CD1c-positive myeloid dendritic cell (primary cell): ENCODE measurements around the gene ZNF567.
"Not testable (repeated sequence)": the region's sequence is repeated elsewhere in the genome, so short reads cannot be mapped to it uniquely, and the experiment has no call there.

ENCODE experiments used
- DNase-seq: peaks from one replicate; pipeline ENCODE4 v3.0.0-alpha.2; 2016; ENCODE audit errors: extremely low spot score

The ZNF567 gene

DNA sequence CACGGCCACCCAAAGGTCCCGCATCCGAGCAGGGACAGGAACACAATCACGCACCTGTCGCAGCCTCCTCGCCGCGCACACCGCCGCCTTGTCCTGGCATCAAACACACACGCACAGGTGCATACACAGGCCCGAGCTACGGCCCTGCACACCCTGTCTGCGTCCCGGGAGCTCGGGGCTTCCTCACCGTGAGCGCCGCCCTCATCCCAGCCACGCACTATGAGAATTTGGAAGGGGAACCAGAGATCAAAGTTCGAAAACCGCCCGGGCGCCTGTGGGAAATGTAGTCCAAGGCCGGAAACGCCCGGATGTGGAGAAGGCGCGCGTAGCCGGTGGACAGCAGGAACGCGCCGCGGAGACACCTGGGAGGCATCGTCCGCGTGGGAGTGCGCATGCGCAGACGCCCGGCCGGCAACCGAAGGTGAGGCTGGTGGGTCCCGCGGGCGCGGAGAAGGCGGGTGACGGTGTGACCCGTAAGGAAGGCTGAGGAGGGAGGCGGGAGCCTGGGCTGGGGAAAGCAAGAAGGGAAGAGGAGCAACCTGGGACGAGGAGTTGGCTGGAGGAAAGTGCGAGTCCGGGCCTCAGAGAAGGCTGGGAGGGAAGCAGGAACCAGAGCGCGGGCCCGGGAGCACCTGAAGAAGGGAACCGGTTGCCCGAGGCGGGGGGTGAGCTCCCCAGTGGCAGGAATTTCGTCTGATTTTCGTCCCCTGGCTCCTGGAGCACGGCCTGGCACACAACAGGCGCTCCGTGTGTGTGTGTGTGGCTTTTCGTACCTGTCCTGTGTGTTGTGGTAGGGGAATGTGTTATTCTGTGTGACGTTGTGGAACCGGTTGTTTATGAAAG is at the start of gene ZNF567:
TSS of gene ZNF567 (plus strand) at position 399 of the 843 bp plus-strand sequence. CDS start 7,256 bp downstream, outside the sequence.
- DNase-seq: peak; percentile 98

DNA sequence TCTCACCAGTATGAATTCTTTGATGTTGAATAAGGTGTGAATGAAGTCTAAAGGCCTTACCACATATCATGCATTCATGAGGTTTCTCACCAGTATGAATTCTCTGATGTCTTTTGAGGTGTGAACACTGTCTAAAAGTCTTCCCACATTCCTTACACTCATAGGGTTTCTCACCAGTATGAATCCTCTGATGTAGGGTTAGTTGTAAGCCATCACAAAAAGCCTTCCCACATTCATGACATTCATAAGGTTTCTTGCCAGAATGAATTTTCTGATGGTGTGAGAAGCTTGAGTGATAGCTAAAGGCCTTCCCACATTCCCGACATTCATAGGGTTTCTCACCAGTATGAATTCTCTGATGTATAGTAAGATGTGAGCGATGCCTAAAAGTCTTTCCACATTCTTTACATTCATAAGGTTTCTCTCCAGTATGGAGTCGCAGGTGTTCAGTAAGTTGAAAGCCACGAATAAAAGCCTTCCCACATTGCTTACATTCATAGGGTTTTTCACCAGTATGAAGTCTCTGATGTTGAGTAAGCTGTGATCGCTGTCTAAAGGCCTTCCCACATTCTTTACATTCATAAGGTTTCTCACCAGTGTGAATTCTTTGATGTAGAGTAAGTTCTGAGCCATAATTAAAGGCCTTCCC is 48.4 kb upstream of the ZNF567 start:
- DNase-seq: no peak

DNA sequence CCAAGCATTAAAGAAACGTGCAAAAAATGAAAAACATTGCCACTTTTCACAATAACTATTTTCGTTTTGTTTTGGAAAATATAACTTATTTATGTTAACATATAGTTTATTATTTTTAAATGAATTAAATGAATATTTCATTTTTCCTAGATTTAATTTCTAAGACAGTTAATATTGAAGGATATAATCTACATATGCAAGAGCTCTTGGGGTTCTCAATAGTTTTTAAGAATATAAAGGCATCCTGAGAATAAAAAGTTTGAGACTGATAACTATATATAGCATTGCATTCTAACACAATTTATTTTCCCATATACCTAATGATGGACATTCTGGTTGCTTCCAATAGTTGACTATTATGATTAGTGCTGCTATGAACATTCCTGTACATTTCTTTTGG is 40.7 kb upstream of the ZNF567 start:
- no peak for DNase-seq

DNA sequence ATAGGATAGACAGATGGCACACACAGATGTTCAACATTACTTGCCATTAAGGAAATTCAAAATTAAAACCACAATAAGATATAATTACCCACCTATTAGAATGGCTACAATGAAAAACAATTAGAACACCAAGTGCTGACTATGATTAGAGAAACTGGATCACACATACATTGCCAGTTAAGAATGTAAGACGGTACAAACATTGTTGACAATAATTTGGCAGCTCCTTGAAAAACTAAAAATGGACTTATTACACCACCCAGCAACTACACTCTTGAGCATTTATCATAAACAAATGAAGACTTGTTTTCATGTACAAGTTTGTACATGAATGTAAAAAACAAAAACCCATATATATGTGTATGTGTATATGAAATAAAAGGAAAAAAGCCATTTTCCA is 34.5 kb upstream of the ZNF567 start:
- DNase-seq: no peak

DNA sequence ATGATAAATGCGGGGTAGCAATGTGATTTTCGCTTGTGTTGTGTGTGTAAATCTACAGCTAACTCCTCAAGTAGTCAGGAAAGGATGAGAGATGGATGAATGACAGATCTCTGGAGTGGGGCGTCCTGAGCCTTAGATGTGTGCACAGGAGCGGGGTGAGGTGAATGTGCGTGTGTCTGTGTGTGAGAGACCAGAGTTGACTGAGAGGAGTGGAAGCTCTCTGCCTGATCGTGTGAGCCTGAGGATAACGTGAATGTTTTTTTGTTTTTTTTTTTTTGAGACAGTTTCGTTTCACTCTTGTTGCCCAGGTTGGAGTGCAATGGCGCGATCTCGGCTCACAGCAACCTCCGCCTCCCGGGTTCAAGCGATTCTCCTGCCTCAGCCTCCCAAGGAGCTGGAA is 21.6 kb upstream of the ZNF567 start:
- DNase-seq: no peak

DNA sequence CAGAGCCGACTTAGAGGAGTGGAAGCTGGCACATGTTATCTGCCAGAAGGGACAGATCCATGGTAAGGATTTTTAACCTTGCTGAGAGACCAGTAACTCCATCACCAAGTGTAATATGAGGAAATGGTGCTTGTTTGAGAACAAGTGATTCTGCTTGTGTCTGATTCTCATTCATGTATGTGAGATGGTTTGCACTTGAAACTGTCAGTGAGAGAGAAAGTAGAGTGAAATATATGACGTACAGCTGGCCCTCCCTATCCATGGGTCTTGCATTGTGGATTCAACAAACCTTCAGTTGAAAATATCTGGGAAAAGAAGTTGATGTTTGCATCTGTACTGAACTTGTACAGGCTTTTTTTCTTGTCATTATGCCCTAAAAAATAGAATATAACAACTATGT is 18.8 kb upstream of the ZNF567 start:
- no peak for DNase-seq

DNA sequence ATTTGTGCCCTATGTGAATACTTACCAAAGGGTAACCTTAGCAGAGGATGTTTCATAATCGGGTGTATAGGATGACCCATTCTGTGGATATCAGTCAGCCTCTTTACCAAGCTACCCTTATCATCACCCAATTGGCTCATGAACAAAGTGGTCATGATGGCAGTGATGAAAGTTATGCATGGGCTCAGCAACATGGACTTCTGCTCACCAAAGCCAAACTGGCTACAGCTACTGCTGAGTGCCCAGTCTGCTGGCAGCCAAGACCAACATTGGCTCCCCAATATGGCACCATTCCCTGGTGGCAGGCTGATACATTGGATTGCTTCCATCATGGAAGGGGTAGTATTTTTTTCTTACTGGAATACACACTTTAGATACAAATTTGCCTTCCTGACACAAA is 15.0 kb upstream of the ZNF567 start:
- no peak for DNase-seq

DNA sequence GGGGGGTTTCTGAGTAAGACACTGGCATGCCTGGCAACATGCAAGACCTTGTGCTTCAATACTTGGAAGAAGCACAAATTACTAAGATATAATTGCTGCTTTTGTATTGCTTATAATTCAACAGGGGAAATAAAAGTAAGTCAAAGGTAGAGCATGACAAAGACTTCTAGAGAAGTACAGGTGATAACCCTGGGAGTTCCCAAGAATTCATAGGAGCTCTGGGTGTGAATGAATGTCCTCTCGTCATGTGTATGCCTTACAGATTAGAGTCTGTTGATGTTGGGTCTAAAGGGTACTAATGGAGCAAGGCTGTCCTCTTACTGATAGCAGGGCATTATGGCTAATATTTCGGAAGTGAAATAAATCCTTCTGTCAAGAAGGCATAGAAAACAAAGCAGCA is 13.2 kb upstream of the ZNF567 start:
- DNase-seq: no peak

DNA sequence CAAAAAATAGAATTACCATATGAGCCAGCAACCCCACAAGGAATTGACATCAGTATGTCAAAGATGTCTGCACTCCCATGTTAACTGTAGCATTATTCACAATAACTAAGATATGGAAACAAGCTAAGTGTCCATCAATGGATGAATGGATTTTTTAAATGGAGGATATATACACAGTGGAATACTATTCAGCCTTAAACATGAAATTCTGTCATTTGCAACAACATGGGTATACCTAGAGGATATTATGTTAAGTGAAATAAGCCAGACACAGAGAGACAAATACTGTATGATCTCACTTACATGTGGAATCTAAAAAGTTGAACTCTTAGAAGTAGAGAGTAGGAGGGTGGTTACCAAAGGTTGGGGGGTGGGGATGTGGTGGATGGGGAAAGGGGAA is 8.0 kb upstream of the ZNF567 start:
- DNase-seq: no peak

DNA sequence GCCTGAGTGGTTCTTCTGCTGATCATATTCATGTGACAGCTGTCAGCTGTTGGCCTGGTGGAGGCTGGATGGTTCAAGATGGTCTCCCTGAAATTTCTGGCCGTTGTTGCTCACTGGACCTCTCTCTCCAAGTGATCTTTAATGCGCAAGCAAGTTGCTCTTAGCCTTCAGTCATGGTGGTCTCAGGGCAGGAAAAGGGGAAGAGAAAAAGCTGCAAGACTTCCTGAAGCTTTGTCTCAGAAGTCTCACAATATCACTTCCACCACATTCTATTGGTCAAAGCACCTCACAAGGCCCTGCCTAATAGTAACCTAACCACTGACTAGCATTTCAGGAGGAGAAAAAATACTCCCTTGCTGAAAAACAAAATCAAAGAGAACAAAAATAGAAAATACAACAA is 1.6 kb upstream of the ZNF567 start:
- DNase-seq: no peak

DNA sequence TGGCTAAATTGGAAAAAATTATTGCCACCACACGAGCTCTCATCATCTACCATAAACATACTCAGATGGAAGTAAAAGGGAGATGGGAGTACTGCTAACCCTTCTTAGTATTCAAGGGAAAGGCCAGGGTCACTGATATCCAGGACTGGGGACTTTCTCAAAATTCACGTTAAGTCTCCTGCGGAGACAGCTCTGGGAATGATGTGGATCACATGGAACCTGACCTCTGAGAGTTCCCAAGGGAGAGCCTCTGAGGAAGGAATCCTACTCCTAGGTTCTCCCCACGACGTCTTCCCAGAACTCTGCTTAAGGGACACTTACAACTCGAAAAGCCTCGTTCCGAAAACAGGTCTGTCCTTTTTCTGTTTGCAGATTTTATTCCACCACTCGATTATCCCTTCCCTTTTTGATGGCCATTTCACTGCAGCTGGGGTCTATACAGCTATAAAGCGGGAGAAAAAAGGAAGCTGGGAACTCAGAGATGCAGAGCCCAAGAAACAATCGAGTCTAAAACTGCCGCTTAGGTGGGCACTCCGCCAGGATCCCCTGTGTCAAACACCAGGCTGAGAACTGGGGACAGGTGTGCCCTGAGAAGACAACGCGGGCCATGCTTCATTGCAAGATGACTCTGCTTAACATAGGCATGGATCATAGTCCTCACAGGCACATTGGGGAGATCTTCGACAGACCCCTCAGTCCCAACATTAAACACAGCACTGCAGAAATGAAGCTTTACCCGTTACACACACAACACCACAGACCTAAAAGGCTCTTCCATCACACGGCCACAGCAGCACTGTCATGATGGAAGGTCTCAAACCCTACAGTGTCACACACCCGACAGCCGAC is 823 bp upstream of the ZNF567 start:
- DNase-seq: no peak

DNA sequence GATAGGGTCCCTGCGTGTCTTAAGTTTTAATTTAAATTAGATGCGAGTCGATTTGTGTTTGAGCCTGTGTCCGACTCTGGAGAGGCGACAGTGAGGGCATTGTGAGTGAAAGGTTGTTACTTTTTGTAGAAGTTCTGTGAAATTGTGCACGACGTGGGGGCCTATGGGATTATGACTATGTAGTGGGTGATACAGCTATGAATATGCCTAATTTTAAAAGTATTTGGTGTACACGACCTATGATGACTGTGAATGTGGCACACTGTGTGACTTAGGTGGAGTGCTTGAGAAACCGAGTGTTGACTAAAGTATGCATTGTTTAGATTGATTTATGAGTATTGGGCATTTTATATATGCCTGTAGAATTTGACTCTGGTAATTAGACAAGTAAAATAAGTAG is 646 bp downstream of the ZNF567 start:
- DNase-seq: no peak

DNA sequence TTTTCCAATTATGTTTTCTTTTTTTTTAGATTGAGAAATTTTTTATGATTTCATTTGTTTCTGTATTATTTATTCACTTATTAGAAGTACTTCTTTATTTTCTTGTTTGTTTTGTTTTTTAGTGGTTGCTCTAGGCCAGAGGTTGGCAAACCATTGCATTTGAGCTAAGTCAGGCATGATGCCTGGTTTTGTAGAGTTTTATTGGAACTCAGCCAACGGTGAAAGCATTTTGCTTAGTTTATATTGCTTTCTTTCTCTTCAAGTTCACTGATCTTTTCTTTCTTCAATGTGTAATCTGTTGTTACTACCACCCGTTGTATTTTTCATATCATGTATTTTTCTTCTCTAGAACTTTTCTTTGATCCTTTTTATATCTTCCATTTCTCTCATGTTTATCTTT is 19.7 kb downstream of the ZNF567 start:
- DNase-seq: no peak

DNA sequence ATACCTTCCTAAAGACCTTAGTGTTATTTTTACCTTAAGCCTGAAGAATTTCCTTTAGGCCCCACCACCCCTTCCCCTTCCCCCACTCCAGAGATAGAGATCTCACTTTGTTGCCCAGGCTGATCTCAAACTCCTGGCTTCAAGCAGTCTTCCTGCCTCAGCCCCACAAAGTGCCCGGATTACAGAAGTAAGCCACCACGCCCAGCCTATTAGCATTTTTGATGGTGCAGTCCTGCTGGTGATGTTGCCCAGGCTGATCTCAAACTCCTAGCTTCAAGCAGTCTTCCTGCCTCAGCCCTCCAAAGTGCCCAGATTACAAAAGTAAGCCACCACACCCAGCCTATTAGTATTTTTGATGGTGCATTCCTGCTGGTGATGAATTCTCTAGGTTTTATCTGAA is 22.0 kb downstream of the ZNF567 start:
- DNase-seq: no peak

DNA sequence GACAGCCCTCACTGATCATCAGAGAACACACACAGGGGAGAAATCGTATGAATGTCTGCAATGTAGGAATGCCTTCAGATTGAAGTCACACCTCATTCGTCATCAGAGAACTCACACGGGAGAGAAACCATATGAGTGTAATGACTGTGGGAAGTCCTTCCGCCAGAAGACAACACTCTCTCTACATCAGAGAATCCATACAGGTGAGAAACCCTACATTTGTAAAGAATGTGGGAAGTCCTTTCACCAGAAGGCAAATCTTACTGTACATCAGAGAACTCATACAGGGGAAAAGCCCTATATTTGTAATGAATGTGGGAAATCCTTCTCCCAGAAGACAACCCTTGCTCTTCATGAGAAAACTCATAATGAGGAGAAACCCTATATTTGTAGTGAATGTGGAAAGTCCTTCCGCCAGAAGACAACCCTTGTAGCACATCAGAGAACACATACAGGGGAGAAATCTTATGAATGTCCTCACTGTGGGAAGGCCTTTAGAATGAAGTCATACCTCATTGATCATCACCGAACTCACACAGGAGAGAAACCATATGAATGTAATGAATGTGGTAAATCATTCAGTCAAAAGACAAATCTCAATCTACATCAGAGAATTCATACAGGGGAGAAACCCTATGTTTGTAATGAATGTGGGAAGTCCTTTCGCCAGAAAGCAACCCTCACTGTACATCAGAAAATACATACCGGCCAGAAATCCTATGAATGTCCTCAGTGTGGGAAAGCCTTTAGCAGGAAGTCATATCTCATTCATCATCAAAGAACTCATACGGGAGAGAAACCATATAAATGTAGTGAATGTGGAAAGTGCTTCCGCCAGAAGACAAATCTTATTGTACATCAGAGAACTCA is 32.5 kb downstream of the ZNF567 start:
- DNase-seq: no peak

DNA sequence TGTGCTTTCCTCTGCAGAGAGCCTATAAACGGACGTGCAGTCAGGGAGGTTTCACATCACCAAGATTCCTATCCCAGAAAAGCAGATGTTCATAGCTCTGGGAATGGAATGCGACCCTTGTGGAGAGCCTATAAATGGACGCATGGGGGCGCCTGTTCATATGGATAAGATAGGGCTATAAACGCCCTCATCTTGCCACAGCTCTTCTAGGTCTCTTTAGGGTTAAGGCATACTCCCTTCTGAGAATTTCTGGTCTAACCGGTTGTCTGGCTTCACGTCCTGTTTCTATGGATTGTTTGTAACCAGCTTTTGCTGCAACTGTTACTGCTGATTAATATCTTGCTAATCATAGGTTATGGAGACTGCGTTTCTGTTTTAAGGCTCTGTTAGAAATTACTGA is 48.8 kb downstream of the ZNF567 start:
- not testable (repeated sequence) for DNase-seq

DNA sequence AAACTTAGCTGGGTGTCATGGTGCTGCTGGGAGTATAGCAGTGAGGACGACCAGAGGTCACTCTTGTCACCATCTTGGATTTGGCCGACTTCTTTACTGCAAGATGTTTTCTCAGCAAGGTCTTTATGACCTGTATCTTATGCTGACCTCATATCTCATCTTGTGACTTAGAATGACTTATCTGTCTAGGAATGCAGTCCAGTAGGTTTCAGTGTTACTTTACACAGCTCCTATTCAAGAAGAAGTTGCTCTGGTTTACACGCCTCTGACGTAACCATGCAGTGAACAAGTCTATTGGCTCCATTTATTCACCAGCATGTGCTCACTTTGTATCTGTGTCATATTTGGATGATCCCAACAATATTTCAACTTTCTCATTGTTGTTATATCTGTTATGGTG is 58.5 kb downstream of the ZNF567 start:
- no peak for DNase-seq

DNA sequence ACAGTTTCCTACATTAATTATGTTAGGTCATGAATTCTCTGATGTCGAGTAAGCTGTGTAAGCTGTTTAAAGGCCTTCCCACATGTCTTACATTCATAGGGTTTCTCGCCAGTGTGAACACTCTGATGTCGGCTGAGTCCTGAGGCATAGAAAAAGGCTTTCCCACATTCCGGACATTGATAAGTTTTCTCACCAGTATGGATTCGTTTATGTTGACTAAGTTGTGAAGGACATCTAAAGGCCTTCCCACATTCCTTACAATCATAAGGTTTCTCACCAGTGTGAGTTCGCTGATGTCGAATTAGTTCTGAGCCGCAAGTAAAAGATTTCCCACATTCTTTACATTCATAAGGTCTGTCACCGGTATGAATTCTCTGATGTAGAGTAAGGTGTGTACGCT is 60.3 kb downstream of the ZNF567 start:
- no peak for DNase-seq

DNA sequence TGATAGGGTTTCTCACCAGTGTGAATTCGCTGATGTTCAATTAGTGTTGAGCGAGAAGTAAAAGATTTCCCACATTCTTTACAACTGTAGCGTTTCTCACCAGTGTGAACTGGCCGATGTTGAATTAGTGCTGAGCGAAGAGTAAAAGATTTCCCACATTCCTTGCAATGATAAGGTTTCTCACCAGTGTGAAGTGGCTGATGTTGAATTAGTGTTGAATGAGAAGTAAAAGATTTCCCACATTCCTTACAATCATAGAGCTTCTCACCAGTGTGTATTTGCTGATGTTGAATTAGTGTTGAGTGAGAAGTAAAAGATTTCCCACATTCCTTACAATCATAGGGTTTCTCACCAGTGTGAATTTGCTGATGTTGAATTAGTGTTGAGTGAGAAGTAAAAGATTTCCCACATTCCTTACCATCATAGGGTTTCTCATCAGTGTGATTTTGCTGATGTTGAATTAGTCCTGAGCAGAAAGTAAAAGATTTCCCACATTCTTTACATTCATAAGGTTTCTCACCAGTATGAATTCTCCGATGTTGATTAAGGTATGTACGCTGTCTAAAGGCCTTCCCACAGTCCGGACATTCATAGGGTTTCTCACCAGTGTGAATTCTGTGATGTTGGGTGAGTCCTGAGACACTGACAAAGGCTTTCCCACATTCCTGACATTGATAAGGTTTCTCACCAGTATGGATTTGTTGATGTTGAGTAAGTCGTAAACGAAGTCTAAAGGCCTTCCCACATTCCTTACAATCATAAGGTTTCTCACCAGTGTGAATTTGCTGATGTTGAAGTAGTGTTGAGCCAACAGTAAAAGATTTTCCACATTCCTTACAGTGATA is 61.2 kb downstream of the ZNF567 start:
- DNase-seq: no peak

DNA sequence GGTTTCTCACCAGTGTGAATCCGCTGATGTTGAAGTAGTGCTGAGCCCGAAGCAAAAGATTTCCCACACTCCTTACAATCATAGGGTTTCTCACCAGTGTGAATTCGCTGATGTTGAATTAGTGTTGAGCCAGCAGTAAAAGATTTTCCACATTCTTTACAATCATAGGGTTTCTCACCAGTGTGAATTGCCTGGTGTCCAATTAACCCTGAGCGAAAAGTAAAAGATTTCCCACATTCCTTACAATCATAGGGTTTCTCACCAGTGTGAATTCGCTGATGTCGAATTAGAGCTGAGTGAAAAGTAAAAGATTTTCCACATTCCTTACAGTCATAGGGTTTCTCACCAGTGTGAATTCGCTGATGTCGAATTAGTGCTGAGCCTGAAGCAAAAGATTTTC is 62.2 kb downstream of the ZNF567 start:
- DNase-seq: not testable (repeated sequence)
